ENCODE measurements around the gene UBXN4. TPM values are rescaled to one million over a fixed set of nuclear protein-coding genes. Genes with fewer than 3 reads are reported as not detected.

Gene UBXN4
- polyA plus RNA-seq, 1 of the 3 experiments (the other 2 are of a cell fraction): 32.7 TPM

GRCh38 chr2:135773917-135774316, 32.3 kb downstream of the UBXN4 start:
- ChIA-PET CTCF (interaction anchor here (0.7 kb wide), 1 partner anchor 24 kb away, joined by 3 read pairs; no protein-coding TSS in a partner anchor), POLR2A (no interaction called here)
- H3K27me3 ChIP-seq (ENCODE audit: insufficient read depth): no peaks in the 10 kb centered on the region
- H4K20me1 ChIP-seq (ENCODE audit: insufficient read depth): no peaks in the 10 kb centered on the region
- no peaks in the 10 kb centered on the region for H3K4me1 ChIP-seq (ENCODE audit: control insufficient read depth in 1 of 2, insufficient read depth in 2 of 2, low read depth in 1 of 2, low read length in 1 of 2)
- no peaks in the 10 kb centered on the region for H3K9me2 ChIP-seq
- H3K79me2 ChIP-seq (ENCODE audit: insufficient read depth): peaks cover 16% of the 10 kb centered on the region
- no peak overlapping the region for H3K4me3 ChIP-seq (ENCODE audit: low read depth in 2 of 2, low read length in 1 of 2)
- peaks cover 16% of the 10 kb centered on the region for H3F3A ChIP-seq (replicated peaks; ENCODE audit: insufficient read depth)
- H3K9ac ChIP-seq: no peak overlapping the region
- H3K27ac ChIP-seq (ENCODE audit: low read depth in 2 of 2, low read length in 1 of 2): peak overlapping the region in 1 of 2 experiments; percentile 54; a peak in 2 of 4 replicates
- no peak overlapping the region for H3K4me2 ChIP-seq
- H2AFZ ChIP-seq (ENCODE audit: low read depth): no peak overlapping the region
- peaks cover 64 to 83% of the 10 kb centered on the region in 2 experiments for H3K36me3 ChIP-seq (replicated peaks in 1 of 2; ENCODE audit: control insufficient read depth in 1 of 2, insufficient read depth in 2 of 2, low read length in 1 of 2)
- TF ChIP-seq JUND (IDR thresholded peaks at IDR 0.05) (0 out of 2 replicates have a peak, but pooled peaks have one; percentile 19), MAX (IDR thresholded peaks at IDR 0.05; ENCODE audit: low read depth) (no peak), REST (IDR thresholded peaks at IDR 0.05; ENCODE audit: low read depth, low read length) (no peak), FOSL2 (IDR thresholded peaks at IDR 0.05; ENCODE audit: borderline replicate concordance, low read depth) (peak; percentile 44; the same call in 1 of the 2 replicates)
- no peaks in the 10 kb centered on the region; the same call in 1 of the 2 replicates for H3K9me3 ChIP-seq
- no peak for DNase-seq

GRCh38 chr2:135775420-135775819, 33.8 kb downstream of the UBXN4 start:
- Histone ChIP-seq H3K4me3 (ENCODE audit: low read depth in 2 of 2, low read length in 1 of 2) (no peak overlapping the region), H3K27ac (ENCODE audit: low read depth in 2 of 2, low read length in 1 of 2) (no peak overlapping the region), H3K9me3 (no peaks in the 10 kb centered on the region; the same call in 1 of the 2 replicates), H3K79me2 (ENCODE audit: insufficient read depth) (peaks cover 3% of the 10 kb centered on the region; the same call in 1 of the 2 replicates), H3K9ac (no peak overlapping the region), H2AFZ (ENCODE audit: low read depth) (no peak overlapping the region), H3K36me3 (replicated peaks in 1 of 2; ENCODE audit: control insufficient read depth in 1 of 2, insufficient read depth in 2 of 2, low read length in 1 of 2) (peaks cover 67 to 81% of the 10 kb centered on the region in 2 experiments), H3K27me3 (ENCODE audit: insufficient read depth) (no peaks in the 10 kb centered on the region), H3K4me1 (ENCODE audit: control insufficient read depth in 1 of 2, insufficient read depth in 2 of 2, low read depth in 1 of 2, low read length in 1 of 2) (no peaks in the 10 kb centered on the region), H4K20me1 (ENCODE audit: insufficient read depth) (no peaks in the 10 kb centered on the region), H3F3A (replicated peaks; ENCODE audit: insufficient read depth) (peaks cover 14% of the 10 kb centered on the region), H3K4me2 (no peak overlapping the region), H3K9me2 (no peaks in the 10 kb centered on the region)
- TF ChIP-seq, protein P1, sequence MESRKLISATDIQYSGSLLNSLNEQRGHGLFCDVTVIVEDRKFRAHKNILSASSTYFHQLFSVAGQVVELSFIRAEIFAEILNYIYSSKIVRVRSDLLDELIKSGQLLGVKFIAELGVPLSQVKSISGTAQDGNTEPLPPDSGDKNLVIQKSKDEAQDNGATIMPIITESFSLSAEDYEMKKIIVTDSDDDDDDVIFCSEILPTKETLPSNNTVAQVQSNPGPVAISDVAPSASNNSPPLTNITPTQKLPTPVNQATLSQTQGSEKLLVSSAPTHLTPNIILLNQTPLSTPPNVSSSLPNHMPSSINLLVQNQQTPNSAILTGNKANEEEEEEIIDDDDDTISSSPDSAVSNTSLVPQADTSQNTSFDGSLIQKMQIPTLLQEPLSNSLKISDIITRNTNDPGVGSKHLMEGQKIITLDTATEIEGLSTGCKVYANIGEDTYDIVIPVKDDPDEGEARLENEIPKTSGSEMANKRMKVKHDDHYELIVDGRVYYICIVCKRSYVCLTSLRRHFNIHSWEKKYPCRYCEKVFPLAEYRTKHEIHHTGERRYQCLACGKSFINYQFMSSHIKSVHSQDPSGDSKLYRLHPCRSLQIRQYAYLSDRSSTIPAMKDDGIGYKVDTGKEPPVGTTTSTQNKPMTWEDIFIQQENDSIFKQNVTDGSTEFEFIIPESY (IDR thresholded peaks at IDR 0.05; ENCODE audit: borderline replicate concordance, low read depth): no peak
- TF ChIP-seq EP300 (IDR thresholded peaks at IDR 0.05; ENCODE audit: borderline replicate concordance in 1 of 2, low read depth in 1 of 2, low read length in 1 of 2) (no peak), NFIC (IDR thresholded peaks at IDR 0.05; ENCODE audit: borderline replicate concordance) (no peak), MAX (IDR thresholded peaks at IDR 0.05; ENCODE audit: low read depth) (no peak), RFX5 (IDR thresholded peaks at IDR 0.05; ENCODE audit: low read length) (no peak), NRF1 (IDR thresholded peaks at IDR 0.05; ENCODE audit: low read depth, low read length) (no peak), SIN3A (IDR thresholded peaks at IDR 0.05; ENCODE audit: borderline replicate concordance, low read depth, low read length) (no peak), RAD21 (IDR thresholded peaks at IDR 0.05; ENCODE audit: low read length) (no peak), GABPA (IDR thresholded peaks at IDR 0.05; ENCODE audit: low read depth) (no peak), CHD2 (IDR thresholded peaks at IDR 0.05; ENCODE audit: low read length, partially characterized antibody) (no peak)
- WGBS (ENCODE audit: low lambda C conversion rate): 40% methylated on average over 2 of the region's 2 CpGs
- ChIA-PET POLR2A (no interaction called here), CTCF (interaction anchor here (1.3 kb wide), 1 partner anchor 10 kb away, joined by 3 read pairs; no protein-coding TSS in a partner anchor)
- no peak for DNase-seq
